ENCODE data around the gene SLC22A15.

DNA sequence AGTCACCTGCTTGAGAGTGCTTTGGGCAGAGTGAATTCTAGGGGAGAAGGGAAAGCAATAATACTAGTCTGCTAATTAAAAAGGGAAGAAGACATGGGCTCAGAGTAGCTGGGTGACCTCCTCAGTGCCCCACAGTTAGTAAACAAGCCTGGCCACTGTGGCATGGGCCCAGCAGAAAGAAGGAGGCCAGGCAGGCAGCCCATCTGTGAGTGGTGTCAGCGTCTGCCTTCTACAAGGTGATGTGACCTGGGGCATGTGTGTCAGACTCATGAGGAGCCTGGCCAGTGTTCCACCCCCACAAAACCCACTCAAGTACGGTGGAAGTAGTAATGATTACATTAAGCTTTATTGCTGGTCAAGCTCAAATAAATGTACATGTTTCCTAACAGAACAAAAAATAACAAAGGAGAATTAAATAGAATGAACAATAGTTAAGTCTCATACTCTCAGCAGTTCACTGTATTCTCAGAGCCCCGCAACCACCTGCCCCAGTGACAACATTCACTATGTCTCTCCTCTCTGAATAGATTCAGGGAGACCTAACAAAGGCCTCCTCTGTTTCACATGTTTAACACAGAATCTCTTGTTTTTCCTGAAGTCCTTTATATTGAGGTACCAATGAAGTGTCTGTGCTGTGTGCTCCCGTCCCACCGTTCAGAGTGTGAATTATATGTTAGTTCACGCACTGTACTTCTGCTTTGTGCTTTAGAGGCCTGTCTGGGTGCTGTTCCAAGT, 32.5 kb downstream of the SLC22A15 start:
- TF ChIP-seq EZH2 (IDR thresholded peaks at IDR 0.05; ENCODE audit: insufficient read depth, poor library complexity, severe bottlenecking), result no peak
- no peak for TF ChIP-seq EZH2phosphoT487 (IDR thresholded peaks at IDR 0.05; ENCODE audit: insufficient read depth, low read depth)

Data from GM23248 (cell line).